NCI-H187 (cell line): ENCODE data around the gene ACSF3.
"Not testable (repeated sequence)": the region's sequence is repeated elsewhere in the genome, so short reads cannot be mapped to it uniquely, and the experiment has no call there.

ENCODE experiments used
- DNase-seq, 2 experiments: peaks; one replicate each; lab custom pipeline; 2025; lab: John Stamatoyannopoulos, UW

The ACSF3 gene

GRCh38 chr16:89175280-89176146, 81.9 kb downstream of the ACSF3 start:
- no peak for DNase-seq

- no peak for DNase-seq
Measured at GRCh38 chr16:89176147-89176690, 82.6 kb downstream of the ACSF3 start.

GRCh38 chr16:89176717-89177116, 83.1 kb downstream of the ACSF3 start:
- DNase-seq: no peak

DNA sequence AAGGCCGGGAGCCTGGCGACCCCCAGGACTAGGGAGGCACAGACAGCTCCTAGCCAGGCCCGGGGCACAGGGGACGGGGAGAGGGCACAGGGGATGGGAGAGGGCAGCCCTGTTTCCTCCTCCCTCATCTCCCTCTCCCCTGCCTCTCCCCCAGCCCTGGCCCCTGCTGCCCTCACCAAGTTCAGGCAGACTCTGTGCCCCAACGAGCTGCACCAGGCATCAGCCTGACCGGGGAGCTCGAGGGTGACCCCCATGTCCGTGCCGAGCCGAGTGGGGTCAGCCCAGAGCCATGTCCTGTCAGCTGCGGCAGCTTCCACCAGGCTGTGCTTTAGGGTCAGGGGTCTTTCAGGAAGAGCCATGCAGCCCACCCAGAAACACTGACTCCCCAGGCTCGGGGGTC, 83.8 kb downstream of the ACSF3 start:
- no peak for DNase-seq

DNA sequence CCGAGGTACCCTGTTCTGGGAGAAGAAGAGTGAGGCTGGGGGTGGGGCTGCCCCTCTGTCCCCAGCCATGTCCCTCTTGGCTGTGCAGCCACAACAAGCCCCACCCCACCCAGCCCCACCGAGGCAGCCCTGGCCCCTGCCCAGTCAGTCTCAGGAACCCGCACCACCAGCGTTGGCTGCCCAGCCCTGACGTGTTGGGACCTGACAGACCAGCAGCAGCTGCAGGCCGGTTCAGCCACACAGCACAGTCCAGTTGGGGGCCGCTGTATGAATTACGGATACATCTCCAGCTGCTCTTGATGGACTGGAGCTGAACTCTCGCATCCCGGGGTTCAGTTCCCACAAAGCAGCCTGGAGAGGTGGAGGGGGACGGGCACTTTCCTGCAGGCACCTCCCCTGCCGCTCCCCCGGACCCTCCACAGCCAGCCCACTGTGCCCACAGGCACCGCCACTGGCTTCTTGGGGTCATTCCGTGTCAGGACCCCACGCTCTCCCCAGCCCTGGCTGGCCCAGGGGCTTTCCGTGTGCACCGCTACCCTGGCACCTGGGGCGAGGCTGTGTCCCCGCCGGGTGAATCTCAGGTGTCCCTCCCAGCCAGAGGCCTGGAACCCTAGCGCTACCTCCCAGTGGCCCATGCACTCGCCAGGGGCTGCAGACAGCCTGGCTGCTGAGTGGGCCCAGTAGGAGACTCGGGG, 84.9 kb downstream of the ACSF3 start:
- DNase-seq: no peak

DNA sequence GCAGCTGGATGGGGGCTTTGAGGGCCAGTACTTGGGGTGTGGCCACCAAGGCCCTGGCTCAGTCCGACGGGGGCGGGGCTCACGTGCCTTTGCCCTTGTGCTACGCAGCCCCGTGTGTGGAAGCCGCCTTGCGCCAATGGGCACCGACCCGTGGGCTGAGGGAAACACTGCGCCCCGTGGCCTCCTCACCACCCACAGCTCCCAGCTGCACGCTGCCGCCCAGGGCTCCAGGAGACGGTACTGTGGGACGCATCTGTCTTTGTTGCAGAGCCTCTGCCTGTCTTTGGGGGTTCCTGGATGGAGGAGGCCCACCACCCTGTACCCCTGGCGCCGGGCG, 85.5 kb downstream of the ACSF3 start:
- no peak for DNase-seq

- DNase-seq: no peak
Measured at GRCh38 chr16:89179656-89180315, 86.1 kb downstream of the ACSF3 start.

GRCh38 chr16:89183463-89183862, 89.8 kb downstream of the ACSF3 start:
- no peak for DNase-seq

GRCh38 chr16:89183975-89184676, 90.5 kb downstream of the ACSF3 start:
- DNase-seq: no peak

- DNase-seq: no peak
Measured at GRCh38 chr16:89184677-89184932, 91.0 kb downstream of the ACSF3 start.

- DNase-seq: no peak
Measured at GRCh38 chr16:89184933-89185794, 91.5 kb downstream of the ACSF3 start.

- not testable (repeated sequence) for DNase-seq
Measured at GRCh38 chr16:89185887-89186592, 92.4 kb downstream of the ACSF3 start.

DNA sequence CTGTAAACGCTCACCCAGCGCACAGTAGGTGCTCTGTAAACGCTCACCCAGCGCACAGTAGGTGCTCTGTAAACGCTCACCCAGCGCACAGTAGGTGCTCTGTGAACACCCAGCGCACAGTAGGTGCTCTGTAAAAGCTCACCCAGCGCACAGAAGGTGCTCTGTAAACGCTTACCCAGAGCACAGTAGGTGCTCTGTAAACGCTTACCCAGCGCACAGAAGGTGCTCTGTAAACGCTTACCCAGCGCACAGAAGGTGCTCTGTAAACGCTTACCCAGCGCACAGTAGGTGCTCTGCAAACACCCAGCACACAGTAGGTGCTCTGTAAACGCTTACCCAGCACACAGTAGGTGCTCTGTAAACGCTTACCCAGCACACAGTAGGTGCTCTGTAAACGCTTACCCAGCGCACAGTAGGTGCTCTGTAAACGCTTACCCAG, 93.0 kb downstream of the ACSF3 start:
- DNase-seq: not testable (repeated sequence)

GRCh38 chr16:89187032-89187769, 93.5 kb downstream of the ACSF3 start:
- DNase-seq: no peak

GRCh38 chr16:89187770-89188392, 94.2 kb downstream of the ACSF3 start:
- no peak for DNase-seq

DNA sequence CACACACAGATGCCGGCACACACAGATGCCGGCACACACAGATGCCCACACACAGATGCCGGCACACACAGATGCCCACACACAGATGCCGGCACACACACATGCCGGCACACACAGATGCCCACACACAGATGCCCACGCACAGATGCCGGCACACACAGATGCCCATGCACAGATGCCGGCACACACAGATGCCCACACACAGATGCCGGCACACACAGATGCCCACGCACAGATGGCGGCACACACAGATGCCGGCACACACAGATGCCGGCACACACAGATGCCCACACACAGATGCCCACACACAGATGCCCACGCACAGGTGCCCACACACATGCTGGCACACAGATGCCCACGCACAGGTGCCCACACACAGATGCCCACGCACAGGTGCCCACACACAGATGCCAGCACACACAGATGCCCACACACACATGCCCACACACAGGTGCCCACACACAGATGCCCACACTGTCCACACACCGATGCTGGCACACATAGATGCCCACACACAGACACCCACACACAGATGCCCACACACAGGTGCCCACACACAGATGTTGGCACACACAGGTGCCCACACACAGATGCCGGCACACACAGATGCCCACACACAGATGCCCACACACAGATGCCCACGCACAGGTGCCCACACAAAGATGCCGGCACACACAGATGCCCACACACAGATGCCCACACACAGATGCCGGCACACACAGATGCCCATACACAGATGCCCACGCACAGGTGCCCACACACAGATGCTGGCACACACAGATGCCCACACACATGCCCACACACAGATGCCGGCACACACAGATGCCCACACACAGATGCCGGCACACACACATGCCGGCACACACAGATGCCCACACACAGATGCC, 95.1 kb downstream of the ACSF3 start:
- DNase-seq: not testable (repeated sequence)

GRCh38 chr16:89189358-89190025, 95.8 kb downstream of the ACSF3 start:
- DNase-seq: no peak
